ENCODE measurements around the gene AR.

AR gene

DNA sequence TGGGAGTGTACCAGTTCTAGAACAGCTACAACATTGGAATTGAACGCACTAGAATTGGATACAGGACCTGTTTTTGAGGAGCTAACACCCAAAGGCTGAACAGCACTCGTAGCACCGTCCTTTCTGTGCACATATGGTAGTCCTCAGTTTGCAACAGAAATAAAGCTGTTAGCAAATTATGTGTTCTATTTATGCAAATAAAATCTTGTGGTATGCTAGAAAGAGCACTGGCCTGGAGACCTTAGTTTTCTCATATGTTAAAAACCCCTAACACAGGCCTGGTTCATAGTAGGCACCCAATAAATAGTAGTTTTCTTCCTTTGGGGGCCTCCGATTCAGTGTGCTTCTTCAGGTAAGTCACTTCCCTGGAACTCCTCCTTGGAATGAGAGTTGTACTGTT is 140.3 kb downstream of the AR start:
- Histone ChIP-seq H4K20me1 (ENCODE audit: insufficient read depth, low read length) (no peaks in the 10 kb centered on the region), H3K27ac (ENCODE audit: low read length) (no peak overlapping the region), H3K9me3 (replicated peaks; ENCODE audit: insufficient read depth, low read length) (no peaks in the 10 kb centered on the region), H3K4me2 (ENCODE audit: low read depth, low read length) (peak overlapping the region; percentile 81), H3K9ac (ENCODE audit: low read length) (no peak overlapping the region; the same call in 1 of the 2 replicates), H3K9me2 (replicated peaks; ENCODE audit: insufficient read depth, low read length) (no peaks in the 10 kb centered on the region), H3K79me2 (ENCODE audit: low read length) (no peaks in the 10 kb centered on the region), H3F3A (ENCODE audit: insufficient read depth, low read length) (no peaks in the 10 kb centered on the region), H3K4me1 (ENCODE audit: low read length) (peaks cover 9% of the 10 kb centered on the region; the same call in 1 of the 2 replicates), H2AFZ (ENCODE audit: low read length) (peak overlapping the region; percentile 95), H3K4me3 (ENCODE audit: low read length) (0 out of 2 replicates have a peak overlapping the region, but pooled peaks have one; percentile 58), H3K36me3 (replicated peaks; ENCODE audit: insufficient read depth, low read length) (no peaks in the 10 kb centered on the region), H3K27me3 (replicated peaks; ENCODE audit: insufficient read depth, low read length) (no peaks in the 10 kb centered on the region)
- no peak for DNase-seq
- TF ChIP-seq EZH2 (optimal IDR thresholded peaks at IDR 0.05; ENCODE audit: low read depth, low read length): no peak
- no peak for TF ChIP-seq EZH2phosphoT487 (IDR thresholded peaks at IDR 0.05; ENCODE audit: low read length)
- no peak for TF ChIP-seq CTCF (IDR thresholded peaks at IDR 0.05; ENCODE audit: low read length)

GRCh38 chrX:67692246-67692645 is 148.4 kb downstream of the AR start:
- H3K4me3 ChIP-seq (ENCODE audit: low read length): no peak overlapping the region
- peak; percentile 81 for DNase-seq
- peak overlapping the region; percentile 28; the same call in 1 of the 2 replicates for H3K4me2 ChIP-seq (ENCODE audit: low read depth, low read length)

GRCh38 chrX:67693928-67694327 is 150.1 kb downstream of the AR start:
- Histone ChIP-seq H3K9ac (ENCODE audit: low read length) (no peak overlapping the region), H4K20me1 (ENCODE audit: insufficient read depth, low read length) (no peaks in the 10 kb centered on the region), H3K27me3 (replicated peaks; ENCODE audit: insufficient read depth, low read length) (no peaks in the 10 kb centered on the region), H3K4me1 (ENCODE audit: low read length) (peaks cover 22% of the 10 kb centered on the region), H3F3A (ENCODE audit: insufficient read depth, low read length) (peaks cover 7% of the 10 kb centered on the region; the same call in 1 of the 2 replicates), H3K27ac (ENCODE audit: low read length) (0 out of 2 replicates have a peak overlapping the region, but pooled peaks have one; percentile 4), H3K36me3 (replicated peaks; ENCODE audit: insufficient read depth, low read length) (no peaks in the 10 kb centered on the region), H3K4me3 (ENCODE audit: low read length) (no peak overlapping the region), H3K9me3 (replicated peaks; ENCODE audit: insufficient read depth, low read length) (no peaks in the 10 kb centered on the region), H2AFZ (ENCODE audit: low read length) (no peak overlapping the region), H3K9me2 (replicated peaks; ENCODE audit: insufficient read depth, low read length) (no peaks in the 10 kb centered on the region), H3K4me2 (ENCODE audit: low read depth, low read length) (peak overlapping the region; percentile 9; the same call in 1 of the 2 replicates), H3K79me2 (ENCODE audit: low read length) (no peaks in the 10 kb centered on the region)
- peak; percentile 48 for DNase-seq
- TF ChIP-seq EZH2 (optimal IDR thresholded peaks at IDR 0.05; ENCODE audit: low read depth, low read length): no peak
- no peak for TF ChIP-seq EZH2phosphoT487 (IDR thresholded peaks at IDR 0.05; ENCODE audit: low read length)

More at GRCh38 chrX:67692246-67692645, 148.4 kb downstream of the AR start:
- Histone ChIP-seq H3K27me3 (replicated peaks; ENCODE audit: insufficient read depth, low read length) (no peaks in the 10 kb centered on the region), H3K9me2 (replicated peaks; ENCODE audit: insufficient read depth, low read length) (no peaks in the 10 kb centered on the region), H4K20me1 (ENCODE audit: insufficient read depth, low read length) (no peaks in the 10 kb centered on the region), H3K27ac (ENCODE audit: low read length) (peak overlapping the region; percentile 31; the same call in 1 of the 2 replicates), H2AFZ (ENCODE audit: low read length) (peak overlapping the region; percentile 24), H3F3A (ENCODE audit: insufficient read depth, low read length) (peaks cover 7% of the 10 kb centered on the region; the same call in 1 of the 2 replicates), H3K36me3 (replicated peaks; ENCODE audit: insufficient read depth, low read length) (no peaks in the 10 kb centered on the region), H3K9me3 (replicated peaks; ENCODE audit: insufficient read depth, low read length) (no peaks in the 10 kb centered on the region), H3K4me1 (ENCODE audit: low read length) (peaks cover 22% of the 10 kb centered on the region), H3K9ac (ENCODE audit: low read length) (no peak overlapping the region), H3K79me2 (ENCODE audit: low read length) (no peaks in the 10 kb centered on the region)
- TF ChIP-seq EZH2phosphoT487 (IDR thresholded peaks at IDR 0.05; ENCODE audit: low read length) (no peak), CTCF (IDR thresholded peaks at IDR 0.05; ENCODE audit: low read length) (no peak), EZH2 (optimal IDR thresholded peaks at IDR 0.05; ENCODE audit: low read depth, low read length) (no peak)

GRCh38 chrX:67697452-67697851 is 153.6 kb downstream of the AR start:
- Histone ChIP-seq H3K79me2 (ENCODE audit: low read length) (no peaks in the 10 kb centered on the region), H2AFZ (ENCODE audit: low read length) (no peak overlapping the region), H4K20me1 (ENCODE audit: insufficient read depth, low read length) (no peaks in the 10 kb centered on the region), H3K27me3 (replicated peaks; ENCODE audit: insufficient read depth, low read length) (no peaks in the 10 kb centered on the region), H3K9ac (ENCODE audit: low read length) (no peak overlapping the region), H3K4me1 (ENCODE audit: low read length) (peaks cover 15% of the 10 kb centered on the region), H3K4me3 (ENCODE audit: low read length) (no peak overlapping the region), H3K4me2 (ENCODE audit: low read depth, low read length) (no peak overlapping the region), H3F3A (ENCODE audit: insufficient read depth, low read length) (peaks cover 6% of the 10 kb centered on the region; the same call in 1 of the 2 replicates), H3K36me3 (replicated peaks; ENCODE audit: insufficient read depth, low read length) (no peaks in the 10 kb centered on the region), H3K9me3 (replicated peaks; ENCODE audit: insufficient read depth, low read length) (no peaks in the 10 kb centered on the region), H3K27ac (ENCODE audit: low read length) (no peak overlapping the region), H3K9me2 (replicated peaks; ENCODE audit: insufficient read depth, low read length) (no peaks in the 10 kb centered on the region)
- DNase-seq: no peak
- TF ChIP-seq EZH2phosphoT487 (IDR thresholded peaks at IDR 0.05; ENCODE audit: low read length) (no peak), CTCF (IDR thresholded peaks at IDR 0.05; ENCODE audit: low read length) (no peak), EZH2 (optimal IDR thresholded peaks at IDR 0.05; ENCODE audit: low read depth, low read length) (no peak)
